ENCODE measurements around the gene VAMP5.
A peak's percentile ranks its signal among the peaks of the same experiment; 100 is the strongest.

The VAMP5 gene

GRCh38 chr2:85564144-85564563 is 20.1 kb upstream of the VAMP5 start:
- Histone ChIP-seq H3K27ac (ENCODE audit: poor library complexity, severe bottlenecking) (no peak overlapping the region), H3K4me1 (ENCODE audit: insufficient read depth, poor library complexity, severe bottlenecking) (no peaks in the 10 kb centered on the region), H3K36me3 (ENCODE audit: low read depth) (peaks cover 3% of the 10 kb centered on the region; the same call in 1 of the 2 replicates), H3K9me3 (ENCODE audit: severe bottlenecking) (no peaks in the 10 kb centered on the region), H3K27me3 (ENCODE audit: insufficient read depth, poor library complexity, severe bottlenecking) (no peaks in the 10 kb centered on the region), H3K4me3 (ENCODE audit: severe bottlenecking) (no peak overlapping the region)
- no peak for TF ChIP-seq CTCF (IDR thresholded peaks at IDR 0.05; ENCODE audit: poor library complexity, severe bottlenecking)
- ATAC-seq (ENCODE audit: low read depth) (no peak), DNase-seq (ENCODE audit: low spot score) (no peak)

- ATAC-seq (ENCODE audit: low read depth) (no peak), DNase-seq (ENCODE audit: low spot score) (no peak)
- no peak for TF ChIP-seq CTCF (IDR thresholded peaks at IDR 0.05; ENCODE audit: poor library complexity, severe bottlenecking)
- no peaks in the 10 kb centered on the region for H3K36me3 ChIP-seq (ENCODE audit: low read depth)
- H3K4me1 ChIP-seq (ENCODE audit: insufficient read depth, poor library complexity, severe bottlenecking) = no peaks in the 10 kb centered on the region
- H3K27me3 ChIP-seq (ENCODE audit: insufficient read depth, poor library complexity, severe bottlenecking) = no peaks in the 10 kb centered on the region
- no peak overlapping the region for H3K27ac ChIP-seq (ENCODE audit: poor library complexity, severe bottlenecking)
- H3K4me3 ChIP-seq (ENCODE audit: severe bottlenecking) = no peak overlapping the region
- H3K9me3 ChIP-seq (ENCODE audit: severe bottlenecking) = no peaks in the 10 kb centered on the region
These were observed 18.0 kb upstream of the VAMP5 start for GRCh38 chr2:85566265-85566664.

GRCh38 chr2:85575739-85576138 is 8.5 kb upstream of the VAMP5 start:
- no peak for DNase-seq (ENCODE audit: low spot score)
- H3K36me3 ChIP-seq (ENCODE audit: low read depth) = peaks cover 15% of the 10 kb centered on the region
- no peak overlapping the region for H3K4me3 ChIP-seq (ENCODE audit: severe bottlenecking)
- H3K9me3 ChIP-seq (ENCODE audit: severe bottlenecking) = no peaks in the 10 kb centered on the region
- TF ChIP-seq CTCF (IDR thresholded peaks at IDR 0.05; ENCODE audit: poor library complexity, severe bottlenecking) = no peak
- H3K27me3 ChIP-seq (ENCODE audit: insufficient read depth, poor library complexity, severe bottlenecking) = no peaks in the 10 kb centered on the region
- ATAC-seq (ENCODE audit: low read depth) = no peak
- H3K4me1 ChIP-seq (ENCODE audit: insufficient read depth, poor library complexity, severe bottlenecking) = peaks cover 12% of the 10 kb centered on the region
- no peak overlapping the region for H3K27ac ChIP-seq (ENCODE audit: poor library complexity, severe bottlenecking)

GRCh38 chr2:85577063-85577385 is 7.2 kb upstream of the VAMP5 start:
- H3K4me3 ChIP-seq (ENCODE audit: severe bottlenecking) = peak overlapping the region; percentile 41
- no peaks in the 10 kb centered on the region for H3K9me3 ChIP-seq (ENCODE audit: severe bottlenecking)
- H3K27me3 ChIP-seq (ENCODE audit: insufficient read depth, poor library complexity, severe bottlenecking) = no peaks in the 10 kb centered on the region
- H3K36me3 ChIP-seq (ENCODE audit: low read depth) = peaks cover 18% of the 10 kb centered on the region
- TF ChIP-seq CTCF (IDR thresholded peaks at IDR 0.05; ENCODE audit: poor library complexity, severe bottlenecking) = no peak
- peaks cover 12% of the 10 kb centered on the region for H3K4me1 ChIP-seq (ENCODE audit: insufficient read depth, poor library complexity, severe bottlenecking)
- DNase-seq (ENCODE audit: low spot score) (no peak), ATAC-seq (ENCODE audit: low read depth) (no peak)
- H3K27ac ChIP-seq (ENCODE audit: poor library complexity, severe bottlenecking) = peak overlapping the region; percentile 51

- H3K4me3 ChIP-seq (ENCODE audit: severe bottlenecking) = peak within 1 kb of the TSS; percentile 41
- no peak for TF ChIP-seq CTCF (IDR thresholded peaks at IDR 0.05; ENCODE audit: poor library complexity, severe bottlenecking)
- no peaks in the 10 kb centered on the region for H3K9me3 ChIP-seq (ENCODE audit: severe bottlenecking)
- DNase-seq (ENCODE audit: low spot score) (peak; percentile 89), ATAC-seq (ENCODE audit: low read depth) (peak; percentile 97)
- H3K27ac ChIP-seq (ENCODE audit: poor library complexity, severe bottlenecking) = peak within 1 kb of the TSS; percentile 51
- no peaks in the 10 kb centered on the region for H3K27me3 ChIP-seq (ENCODE audit: insufficient read depth, poor library complexity, severe bottlenecking)
- H3K36me3 ChIP-seq (ENCODE audit: low read depth) = peaks cover 18% of the 10 kb centered on the region
- peaks cover 12% of the 10 kb centered on the region for H3K4me1 ChIP-seq (ENCODE audit: insufficient read depth, poor library complexity, severe bottlenecking)
These were observed 6.6 kb upstream of the VAMP5 start, which contains the start of gene VAMP8 for GRCh38 chr2:85577386-85578242. VAMP8 (plus strand) TSS chr2:85577586; CDS start chr2:85577647, 61 bp downstream.
